CD4-positive, CD25-positive, alpha-beta regulatory T cell (primary cell): Measurements from ENCODE around the gene PLCB1. TPM values are rescaled to one million over a fixed set of nuclear protein-coding genes. Genes with fewer than 3 reads are reported as not detected.

Source experiments
- ATAC-seq, 2 donors: fragments of 150-1000 bp; cut with Tn5 transposase; one replicate each; pipeline ENCODE4 v1.10.0; 2021; ENCODE audit warnings: low read depth in 2 of 2, moderate number of reproducible peaks in 2 of 2, moderate library complexity in 1 of 2
- DNase-seq, 3 donors: peaks; one replicate each; pipeline versions ENCODE4 v3.0.0 to v3.0.0-alpha.2; 2012 to 2022; ENCODE audit warnings: mixed read lengths in 1 of 3
- H3K27ac ChIP-seq: one replicate; pipeline ENCODE4 v1.7.0; 2013; ENCODE audit warnings: mild to moderate bottlenecking, low read length; ENCODE audit not compliant: insufficient read depth, poor library complexity, severe bottlenecking
- H3K27me3 ChIP-seq: one replicate; pipeline ENCODE4 v1.7.0; 2013; ENCODE audit warnings: low read length; ENCODE audit not compliant: control insufficient read depth, insufficient read depth
- H3K36me3 ChIP-seq: one replicate; pipeline ENCODE4 v1.7.0; 2013; ENCODE audit warnings: mild to moderate bottlenecking, low read length, moderate library complexity; ENCODE audit not compliant: control insufficient read depth, insufficient read depth
- H3K4me1 ChIP-seq: 2 replicates; pipeline ENCODE4 v1.7.0; 2013; ENCODE audit warnings: mild to moderate bottlenecking, low read length; ENCODE audit not compliant: insufficient read depth, control insufficient read depth, poor library complexity, severe bottlenecking
- H3K4me3 ChIP-seq: one replicate; pipeline ENCODE4 v1.7.0; 2013; ENCODE audit warnings: low read depth, mild to moderate bottlenecking, low read length, moderate library complexity
- H3K9me3 ChIP-seq, 2 experiments: 1 replicate in 1 of 2; 2 replicates in 1 of 2; pipeline ENCODE4 v1.7.0; 2013; ENCODE audit warnings: low read length in 2 of 2, mild to moderate bottlenecking in 1 of 2, moderate library complexity in 1 of 2; ENCODE audit not compliant: control insufficient read depth in 2 of 2
- H3K27ac Mint-ChIP-seq, 3 donors: one replicate each; pipeline ENCODE4 v1.8.0; 2020 to 2022; ENCODE audit warnings: mild to moderate bottlenecking in 3 of 3, mixed read lengths in 3 of 3, moderate library complexity in 2 of 3
- H3K27me3 Mint-ChIP-seq: one replicate; pipeline ENCODE4 v1.8.0; 2022; ENCODE audit warnings: mild to moderate bottlenecking, mixed read lengths
- H3K36me3 Mint-ChIP-seq: one replicate; pipeline ENCODE4 v1.8.0; 2020; ENCODE audit warnings: mixed read lengths
- H3K4me1 Mint-ChIP-seq, 4 donors: one replicate each; pipeline ENCODE4 v1.8.0; 2020 to 2022; ENCODE audit warnings: mixed read lengths in 4 of 4, mild to moderate bottlenecking in 1 of 4
- H3K4me3 Mint-ChIP-seq, 4 donors: one replicate each; pipeline ENCODE4 v1.8.0; 2020 to 2022; ENCODE audit warnings: mild to moderate bottlenecking in 4 of 4, mixed read lengths in 4 of 4, moderate library complexity in 3 of 4
- H3K9me3 Mint-ChIP-seq, 7 donors: one replicate each; pipeline ENCODE4 v1.8.0; 2020 to 2022; ENCODE audit warnings: mixed read lengths in 7 of 7, mild to moderate bottlenecking in 3 of 7, moderate library complexity in 2 of 7
- polyA plus RNA-seq, 4 donors: library from polyadenylated mRNA; unstranded; fragments of 300-500 nt; fragmentation: Illumina TruSeq; gene quantifications; one replicate each; pipeline ENCODE4 v1.2.3, GENCODE V29; 2021
- total RNA-seq: library from RNA; stranded (reverse); gene quantifications from one replicate; pipeline ENCODE4 v1.2.3, GENCODE V29; 2022

Gene PLCB1
- total and polyA plus RNA-seq, 5 donors from 2014 or later, result 0.17 to 1.8 (median 0.44) TPM; not detected in 2

DNA sequence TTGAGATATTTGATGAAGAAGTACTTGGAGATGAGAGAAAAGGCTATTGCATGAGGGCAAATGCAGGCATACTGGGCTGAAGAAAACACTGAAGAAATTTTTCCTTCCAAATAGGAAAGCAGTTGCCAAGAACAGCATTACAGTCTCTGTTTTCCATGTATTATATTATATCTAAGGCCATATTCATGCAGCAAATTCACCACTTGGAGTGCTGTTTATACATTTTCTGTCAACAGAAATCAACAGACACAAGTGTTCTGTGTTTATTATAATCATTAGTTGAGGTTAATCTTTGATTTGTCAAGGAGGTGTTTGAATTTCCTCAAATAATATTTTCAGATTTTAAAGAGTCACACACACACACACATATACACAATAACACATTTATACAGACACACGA, 668.0 kb downstream of the PLCB1 start:
- H3K9me3 Mint-ChIP-seq, result peaks cover 0 to 10% (median 0%) of the 10 kb centered on the region in 7 donors
- no peaks in the 10 kb centered on the region for H3K27me3 Mint-ChIP-seq

DNA sequence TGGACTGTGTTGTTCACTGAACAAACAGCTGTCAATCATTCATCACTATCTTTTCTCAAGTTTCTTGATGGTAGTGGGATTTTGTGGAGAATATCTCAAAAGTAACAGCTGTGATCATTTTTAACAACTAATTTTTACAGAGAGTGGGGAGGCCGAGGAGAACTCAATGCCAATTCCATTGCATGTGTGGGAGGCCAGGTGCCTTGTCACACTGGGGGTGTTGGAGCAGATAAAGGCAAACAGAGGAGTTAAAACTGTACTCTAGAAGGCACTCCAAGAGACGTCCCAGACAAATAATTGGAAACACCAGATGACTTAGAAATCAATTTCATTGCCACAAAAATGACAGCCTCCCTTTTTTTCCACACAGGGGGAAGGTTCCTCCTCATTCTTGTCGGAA, 669.6 kb downstream of the PLCB1 start:
- Mint-ChIP-seq H3K36me3 (no peaks in the 10 kb centered on the region), H3K4me3 (no peak overlapping the region), H3K27me3 (no peaks in the 10 kb centered on the region), H3K4me1 (no peaks in the 10 kb centered on the region), H3K27ac (no peak overlapping the region), H3K9me3 (peaks cover 0 to 10% (median 0%) of the 10 kb centered on the region in 7 donors)
- Histone ChIP-seq H3K4me1 (no peaks in the 10 kb centered on the region), H3K27me3 (no peaks in the 10 kb centered on the region), H3K9me3 (no peaks in the 10 kb centered on the region), H3K36me3 (no peaks in the 10 kb centered on the region), H3K27ac (no peak overlapping the region), H3K4me3 (no peak overlapping the region)
- no peak for DNase-seq
- no peak for ATAC-seq

More for the DNA sequence above, 668.0 kb downstream of the PLCB1 start:
- Mint-ChIP-seq H3K4me3 (no peak overlapping the region), H3K27ac (no peak overlapping the region), H3K36me3 (no peaks in the 10 kb centered on the region), H3K4me1 (no peaks in the 10 kb centered on the region)
- no peak for ATAC-seq
- no peak for DNase-seq
- H3K9me3 ChIP-seq, result no peaks in the 10 kb centered on the region
- H3K4me3 ChIP-seq, result no peak overlapping the region
- no peak overlapping the region for H3K27ac ChIP-seq
- H3K36me3 ChIP-seq, result no peaks in the 10 kb centered on the region
- H3K4me1 ChIP-seq, result no peaks in the 10 kb centered on the region
- no peaks in the 10 kb centered on the region for H3K27me3 ChIP-seq

DNA sequence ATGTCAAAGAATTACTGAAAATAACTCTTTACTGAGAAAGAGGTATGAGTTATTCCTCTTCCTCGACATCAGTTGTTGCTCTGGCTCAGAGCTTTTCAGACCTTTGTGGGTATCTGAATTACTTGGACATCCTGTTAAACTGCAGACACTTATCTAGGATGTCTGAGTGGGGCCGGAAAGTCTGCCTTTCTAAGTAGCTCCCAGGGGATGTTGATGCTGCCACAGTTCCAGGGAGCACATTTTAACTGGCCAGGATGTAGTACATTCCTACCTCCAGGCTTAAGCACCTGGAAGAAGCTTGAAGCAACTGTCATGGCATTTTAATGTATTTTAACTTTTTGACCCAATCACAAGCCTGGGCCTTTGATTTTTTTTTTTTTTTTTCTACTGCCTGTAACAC, 671.0 kb downstream of the PLCB1 start:
- DNase-seq, result no peak
- Mint-ChIP-seq H3K9me3 (peaks cover 0 to 10% (median 0%) of the 10 kb centered on the region in 7 donors), H3K27me3 (no peaks in the 10 kb centered on the region), H3K36me3 (no peaks in the 10 kb centered on the region), H3K4me1 (no peaks in the 10 kb centered on the region), H3K4me3 (no peak overlapping the region), H3K27ac (no peak overlapping the region)
- H3K27ac ChIP-seq, result no peak overlapping the region
- no peaks in the 10 kb centered on the region for H3K9me3 ChIP-seq
- no peaks in the 10 kb centered on the region for H3K27me3 ChIP-seq
- no peak overlapping the region for H3K4me3 ChIP-seq
- no peaks in the 10 kb centered on the region for H3K36me3 ChIP-seq
- no peak for ATAC-seq
- H3K4me1 ChIP-seq, result no peaks in the 10 kb centered on the region

DNA sequence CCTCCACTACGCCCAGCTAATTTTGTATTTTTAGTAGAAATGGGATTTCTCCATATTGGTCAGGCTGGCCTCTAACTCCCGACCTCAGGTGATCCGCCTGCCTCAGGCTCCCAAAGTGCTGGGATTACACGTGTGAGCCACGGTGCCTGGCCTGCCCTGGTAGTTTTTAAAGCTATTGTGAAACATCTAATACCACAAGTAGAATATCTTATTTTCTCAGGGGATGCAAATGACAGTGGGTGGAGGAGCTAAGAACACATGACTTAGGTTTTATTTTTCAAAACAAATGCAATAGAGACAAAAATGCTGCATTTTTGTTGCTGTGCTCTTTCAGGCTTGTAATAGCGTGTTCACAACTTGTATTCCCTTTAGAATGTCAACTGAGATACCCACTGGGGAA, 671.9 kb downstream of the PLCB1 start:
- DNase-seq, result no peak
- no peaks in the 10 kb centered on the region for H3K9me3 ChIP-seq
- Mint-ChIP-seq H3K27ac (no peak overlapping the region), H3K4me3 (no peak overlapping the region), H3K27me3 (no peaks in the 10 kb centered on the region), H3K36me3 (no peaks in the 10 kb centered on the region), H3K4me1 (no peaks in the 10 kb centered on the region), H3K9me3 (peaks cover 0 to 10% (median 0%) of the 10 kb centered on the region in 7 donors)
- no peaks in the 10 kb centered on the region for H3K27me3 ChIP-seq
- no peak overlapping the region for H3K4me3 ChIP-seq
- no peaks in the 10 kb centered on the region for H3K36me3 ChIP-seq
- ATAC-seq, result no peak
- no peaks in the 10 kb centered on the region for H3K4me1 ChIP-seq
- no peak overlapping the region for H3K27ac ChIP-seq

DNA sequence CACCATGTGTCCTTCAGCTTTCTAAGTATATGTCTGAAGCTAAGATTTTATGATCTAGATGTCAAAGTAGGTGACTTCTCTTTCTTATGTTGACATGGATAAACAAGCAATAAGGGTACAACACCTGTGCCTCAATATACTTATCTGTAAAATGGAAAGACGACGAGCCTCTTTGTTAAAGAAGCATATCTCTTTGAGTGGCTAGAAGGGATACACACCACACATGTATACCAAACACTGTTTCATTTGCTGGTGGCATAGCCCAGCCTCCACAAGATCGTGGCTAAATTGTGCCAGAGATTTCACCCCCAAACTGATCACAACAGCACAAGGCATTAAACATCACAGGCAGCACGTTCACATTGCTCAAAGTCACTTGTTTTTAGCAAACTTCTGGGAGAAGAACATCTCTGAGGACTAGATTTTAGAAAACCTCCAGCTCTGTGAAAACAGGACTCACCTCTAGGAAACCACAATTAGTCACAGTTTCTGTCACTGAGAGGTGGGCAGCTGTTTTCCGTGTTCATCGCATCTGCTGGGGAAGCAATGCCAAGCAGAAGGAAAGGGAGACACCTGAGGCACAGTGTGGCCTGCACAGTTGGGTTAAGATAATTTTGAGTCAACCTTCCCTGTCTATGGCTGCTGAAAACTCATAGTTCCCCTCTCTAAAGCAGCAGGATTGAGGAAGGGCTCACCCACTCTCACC, 673.8 kb downstream of the PLCB1 start:
- DNase-seq (no peak), ATAC-seq (no peak)
- H3K27me3 Mint-ChIP-seq, result no peaks in the 10 kb centered on the region
- Histone ChIP-seq H3K36me3 (no peaks in the 10 kb centered on the region), H3K27me3 (no peaks in the 10 kb centered on the region), H3K9me3 (no peaks in the 10 kb centered on the region), H3K27ac (no peak overlapping the region), H3K4me3 (no peak overlapping the region), H3K4me1 (no peaks in the 10 kb centered on the region)
- H3K4me3 Mint-ChIP-seq, result no peak overlapping the region
- no peaks in the 10 kb centered on the region for H3K36me3 Mint-ChIP-seq
- H3K4me1 Mint-ChIP-seq, result no peaks in the 10 kb centered on the region
- H3K9me3 Mint-ChIP-seq, result peaks cover 0 to 10% (median 2%) of the 10 kb centered on the region in 7 donors
- H3K27ac Mint-ChIP-seq, result no peak overlapping the region

DNA sequence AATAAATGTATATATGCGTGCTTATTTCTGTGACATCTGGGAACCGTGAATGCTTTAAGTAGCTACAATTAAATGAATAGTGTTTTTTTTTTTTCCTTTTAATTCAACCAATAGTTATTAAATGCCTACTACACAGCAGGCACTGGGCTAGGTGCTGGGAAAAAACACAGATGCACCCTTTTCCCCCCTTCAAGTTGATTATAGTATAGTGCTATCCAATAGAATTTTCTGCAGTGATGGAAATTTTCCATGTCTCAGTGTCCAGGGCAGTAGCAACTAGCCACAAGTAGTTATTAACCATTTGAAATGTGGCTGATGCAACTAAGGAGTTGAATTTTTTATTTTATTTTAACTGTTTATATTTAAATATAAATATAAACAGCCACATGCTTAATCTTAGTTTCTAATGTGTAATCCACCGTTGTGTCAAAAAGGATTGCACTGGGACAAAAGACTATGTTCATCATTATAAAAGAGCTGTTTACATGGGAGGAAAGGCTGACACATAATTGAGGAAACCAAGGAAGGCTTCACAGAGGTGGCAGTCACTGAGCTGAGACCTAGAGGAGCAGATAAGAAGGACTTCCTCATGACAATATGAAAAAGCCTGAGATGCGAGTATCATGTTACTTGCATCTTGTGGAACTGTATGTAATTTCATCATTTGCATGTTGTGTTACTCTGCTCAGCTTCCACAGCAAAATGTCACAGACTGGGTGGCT, 675.6 kb downstream of the PLCB1 start:
- Mint-ChIP-seq H3K27me3 (no peaks in the 10 kb centered on the region), H3K27ac (no peak overlapping the region), H3K9me3 (peaks cover 0 to 5% (median 1%) of the 10 kb centered on the region in 7 donors), H3K4me1 (no peaks in the 10 kb centered on the region), H3K4me3 (no peak overlapping the region), H3K36me3 (no peaks in the 10 kb centered on the region)
- DNase-seq (no peak), ATAC-seq (no peak)
- Histone ChIP-seq H3K4me3 (no peak overlapping the region), H3K4me1 (no peaks in the 10 kb centered on the region), H3K27ac (no peak overlapping the region), H3K36me3 (no peaks in the 10 kb centered on the region), H3K9me3 (no peaks in the 10 kb centered on the region), H3K27me3 (no peaks in the 10 kb centered on the region)

DNA sequence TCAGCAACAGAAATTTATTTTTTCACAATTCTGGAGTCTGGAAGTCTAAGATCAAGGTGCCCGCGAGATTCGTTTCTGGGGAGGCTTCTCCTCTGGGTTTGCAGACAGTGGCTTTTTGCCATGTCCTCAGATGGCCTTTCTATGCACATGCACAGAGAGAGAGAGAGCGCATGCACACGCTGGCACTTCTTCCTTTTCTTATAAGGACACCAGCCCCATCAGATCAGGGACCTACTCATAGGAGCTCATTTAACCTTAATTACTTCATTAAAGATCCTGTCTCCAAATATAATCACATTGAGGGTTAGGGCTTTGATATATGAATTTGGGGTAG, 676.1 kb downstream of the PLCB1 start:
- H3K4me1 ChIP-seq, result no peaks in the 10 kb centered on the region
- H3K27ac ChIP-seq, result no peak overlapping the region
- ATAC-seq (no peak), DNase-seq (no peak)
- H3K27me3 ChIP-seq, result no peaks in the 10 kb centered on the region
- no peaks in the 10 kb centered on the region for H3K36me3 ChIP-seq
- no peaks in the 10 kb centered on the region for H3K9me3 ChIP-seq
- Mint-ChIP-seq H3K4me3 (no peak overlapping the region), H3K9me3 (peaks cover 0 to 5% (median 1%) of the 10 kb centered on the region in 7 donors), H3K27me3 (no peaks in the 10 kb centered on the region), H3K4me1 (no peaks in the 10 kb centered on the region), H3K36me3 (no peaks in the 10 kb centered on the region), H3K27ac (no peak overlapping the region)
- no peak overlapping the region for H3K4me3 ChIP-seq
